Neural progenitor cell (in vitro differentiated cells): ENCODE results near the gene MORN1.

Experiments used
- EZH2 ChIP-seq: fragments of 200-600 bp; sonication (generic); IDR thresholded peaks from 2 replicates; pipeline ENCODE4 v1.6.1; 2017; ENCODE audit warnings: antibody characterized with exemption, mild to moderate bottlenecking, moderate library complexity
- EZH2phosphoT487 ChIP-seq: fragments of 200-600 bp; sonication (generic); IDR thresholded peaks from 2 replicates; pipeline ENCODE4 v1.6.1; 2017; ENCODE audit warnings: antibody characterized with exemption
- TF ChIP-seq, protein P1 (sequence below): fragments of 200-600 bp; sonication (generic); IDR thresholded peaks from 2 replicates; pipeline ENCODE4 v1.5.1; 2017; ENCODE audit warnings: antibody characterized with exemption, mild to moderate bottlenecking

DNA sequence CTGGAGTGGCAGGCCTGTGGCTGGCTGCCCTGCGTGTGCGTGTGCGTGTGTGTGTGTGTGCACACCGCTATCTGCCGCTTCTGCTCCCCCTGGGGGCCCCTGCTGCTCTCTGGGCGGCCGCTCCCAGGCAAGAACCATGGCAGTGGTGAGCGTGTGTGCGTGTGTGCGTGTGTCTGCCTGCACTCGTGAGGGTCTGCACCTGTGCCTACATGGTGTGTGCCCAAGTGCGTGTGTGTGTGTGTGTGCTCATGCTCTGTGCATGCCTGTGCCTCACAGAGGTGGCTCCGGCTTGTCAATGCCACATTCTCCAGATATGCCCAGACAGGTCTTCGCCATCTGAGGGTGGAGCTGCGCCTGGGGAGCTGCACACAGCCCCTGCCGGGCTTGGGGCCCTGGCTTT lies 39.7 kb upstream of the MORN1 start:
- TF ChIP-seq, protein P1, sequence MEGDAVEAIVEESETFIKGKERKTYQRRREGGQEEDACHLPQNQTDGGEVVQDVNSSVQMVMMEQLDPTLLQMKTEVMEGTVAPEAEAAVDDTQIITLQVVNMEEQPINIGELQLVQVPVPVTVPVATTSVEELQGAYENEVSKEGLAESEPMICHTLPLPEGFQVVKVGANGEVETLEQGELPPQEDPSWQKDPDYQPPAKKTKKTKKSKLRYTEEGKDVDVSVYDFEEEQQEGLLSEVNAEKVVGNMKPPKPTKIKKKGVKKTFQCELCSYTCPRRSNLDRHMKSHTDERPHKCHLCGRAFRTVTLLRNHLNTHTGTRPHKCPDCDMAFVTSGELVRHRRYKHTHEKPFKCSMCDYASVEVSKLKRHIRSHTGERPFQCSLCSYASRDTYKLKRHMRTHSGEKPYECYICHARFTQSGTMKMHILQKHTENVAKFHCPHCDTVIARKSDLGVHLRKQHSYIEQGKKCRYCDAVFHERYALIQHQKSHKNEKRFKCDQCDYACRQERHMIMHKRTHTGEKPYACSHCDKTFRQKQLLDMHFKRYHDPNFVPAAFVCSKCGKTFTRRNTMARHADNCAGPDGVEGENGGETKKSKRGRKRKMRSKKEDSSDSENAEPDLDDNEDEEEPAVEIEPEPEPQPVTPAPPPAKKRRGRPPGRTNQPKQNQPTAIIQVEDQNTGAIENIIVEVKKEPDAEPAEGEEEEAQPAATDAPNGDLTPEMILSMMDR = no peak
- no peak for TF ChIP-seq EZH2phosphoT487
- no peak for TF ChIP-seq EZH2
